Glutamatergic neuron (in vitro differentiated cells): Measurements from ENCODE around the gene RREB1. TPM values are rescaled to one million over a fixed set of nuclear protein-coding genes. Genes with fewer than 3 reads are reported as not detected.
"Not testable (repeated sequence)": the region's sequence is repeated elsewhere in the genome, so short reads cannot be mapped to it uniquely, and the experiment has no call there.

Experiments
- DNase-seq: peaks from one replicate; pipeline ENCODE4 v3.0.0; 2022
- H3K27ac Mint-ChIP-seq: one replicate; pipeline ENCODE4 v1.8.0; 2020; ENCODE audit warnings: mild to moderate bottlenecking, mixed read lengths, inconsistent platforms; ENCODE audit not compliant: unreplicated experiment
- H3K27me3 Mint-ChIP-seq: one replicate; pipeline ENCODE4 v1.8.0; 2020; ENCODE audit warnings: mild to moderate bottlenecking, moderate library complexity, mixed read lengths, inconsistent platforms; ENCODE audit not compliant: unreplicated experiment
- H3K36me3 Mint-ChIP-seq: one replicate; pipeline ENCODE4 v1.8.0; 2020; ENCODE audit warnings: mild to moderate bottlenecking, mixed read lengths, inconsistent platforms; ENCODE audit not compliant: unreplicated experiment
- H3K4me1 Mint-ChIP-seq: one replicate; pipeline ENCODE4 v1.8.0; 2020; ENCODE audit warnings: mild to moderate bottlenecking, low read depth, mixed read lengths, inconsistent platforms; ENCODE audit not compliant: unreplicated experiment
- H3K4me3 Mint-ChIP-seq: one replicate; pipeline ENCODE4 v1.8.0; 2020; ENCODE audit warnings: mild to moderate bottlenecking, mixed read lengths, inconsistent platforms; ENCODE audit not compliant: unreplicated experiment
- H3K9me3 Mint-ChIP-seq: one replicate; pipeline ENCODE4 v1.8.0; 2020; ENCODE audit warnings: mild to moderate bottlenecking, moderate library complexity, mixed read lengths, inconsistent platforms; ENCODE audit not compliant: unreplicated experiment
- total RNA-seq: library from RNA; stranded (reverse); fragmentation: NEBNext Ultra II Directional; extraction: Animal tissue kit (Norgen Biotek cat#: 25700); gene quantifications from one replicate; pipeline ENCODE4 v1.2.1, GENCODE V29; 2021; ENCODE audit not compliant: unreplicated experiment
- TF ChIP-seq, protein P1 (sequence below): fragments of 200-600 bp; sonication (generic); IDR thresholded peaks from one replicate; pipeline ENCODE4 v1.5.0; 2021; ENCODE audit not compliant: partially characterized antibody, unreplicated experiment

The RREB1 gene
- total RNA-seq, 1 donor from 2014 or later, result 3.4 TPM

GRCh38 chr6:7156643-7157278 lies 49.0 kb downstream of the RREB1 start:
- no peak for DNase-seq
- H3K9me3 Mint-ChIP-seq, result no peaks in the 10 kb centered on the region
- peaks cover 11% of the 10 kb centered on the region for H3K4me1 Mint-ChIP-seq
- no peaks in the 10 kb centered on the region for H3K36me3 Mint-ChIP-seq
- no peaks in the 10 kb centered on the region for H3K27me3 Mint-ChIP-seq
- H3K27ac Mint-ChIP-seq, result no peak overlapping the region
- TF ChIP-seq, protein P1, sequence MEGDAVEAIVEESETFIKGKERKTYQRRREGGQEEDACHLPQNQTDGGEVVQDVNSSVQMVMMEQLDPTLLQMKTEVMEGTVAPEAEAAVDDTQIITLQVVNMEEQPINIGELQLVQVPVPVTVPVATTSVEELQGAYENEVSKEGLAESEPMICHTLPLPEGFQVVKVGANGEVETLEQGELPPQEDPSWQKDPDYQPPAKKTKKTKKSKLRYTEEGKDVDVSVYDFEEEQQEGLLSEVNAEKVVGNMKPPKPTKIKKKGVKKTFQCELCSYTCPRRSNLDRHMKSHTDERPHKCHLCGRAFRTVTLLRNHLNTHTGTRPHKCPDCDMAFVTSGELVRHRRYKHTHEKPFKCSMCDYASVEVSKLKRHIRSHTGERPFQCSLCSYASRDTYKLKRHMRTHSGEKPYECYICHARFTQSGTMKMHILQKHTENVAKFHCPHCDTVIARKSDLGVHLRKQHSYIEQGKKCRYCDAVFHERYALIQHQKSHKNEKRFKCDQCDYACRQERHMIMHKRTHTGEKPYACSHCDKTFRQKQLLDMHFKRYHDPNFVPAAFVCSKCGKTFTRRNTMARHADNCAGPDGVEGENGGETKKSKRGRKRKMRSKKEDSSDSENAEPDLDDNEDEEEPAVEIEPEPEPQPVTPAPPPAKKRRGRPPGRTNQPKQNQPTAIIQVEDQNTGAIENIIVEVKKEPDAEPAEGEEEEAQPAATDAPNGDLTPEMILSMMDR, result no peak
- no peak overlapping the region for H3K4me3 Mint-ChIP-seq

- not testable (repeated sequence) for H3K27me3 Mint-ChIP-seq, H3K4me3 Mint-ChIP-seq, DNase-seq, H3K36me3 Mint-ChIP-seq, H3K27ac Mint-ChIP-seq, H3K9me3 Mint-ChIP-seq
- H3K4me1 Mint-ChIP-seq, result peaks cover 14% of the 10 kb centered on the region
These were observed 49.5 kb downstream of the RREB1 start for GRCh38 chr6:7157307-7157706.

GRCh38 chr6:7157752-7158616 lies 50.2 kb downstream of the RREB1 start:
- Mint-ChIP-seq H3K4me1 (peaks cover 14% of the 10 kb centered on the region), H3K4me3 (no peak overlapping the region), H3K36me3 (no peaks in the 10 kb centered on the region), H3K27me3 (no peaks in the 10 kb centered on the region), H3K9me3 (no peaks in the 10 kb centered on the region), H3K27ac (no peak overlapping the region)
- TF ChIP-seq, protein P1, result no peak
- no peak for DNase-seq

DNA sequence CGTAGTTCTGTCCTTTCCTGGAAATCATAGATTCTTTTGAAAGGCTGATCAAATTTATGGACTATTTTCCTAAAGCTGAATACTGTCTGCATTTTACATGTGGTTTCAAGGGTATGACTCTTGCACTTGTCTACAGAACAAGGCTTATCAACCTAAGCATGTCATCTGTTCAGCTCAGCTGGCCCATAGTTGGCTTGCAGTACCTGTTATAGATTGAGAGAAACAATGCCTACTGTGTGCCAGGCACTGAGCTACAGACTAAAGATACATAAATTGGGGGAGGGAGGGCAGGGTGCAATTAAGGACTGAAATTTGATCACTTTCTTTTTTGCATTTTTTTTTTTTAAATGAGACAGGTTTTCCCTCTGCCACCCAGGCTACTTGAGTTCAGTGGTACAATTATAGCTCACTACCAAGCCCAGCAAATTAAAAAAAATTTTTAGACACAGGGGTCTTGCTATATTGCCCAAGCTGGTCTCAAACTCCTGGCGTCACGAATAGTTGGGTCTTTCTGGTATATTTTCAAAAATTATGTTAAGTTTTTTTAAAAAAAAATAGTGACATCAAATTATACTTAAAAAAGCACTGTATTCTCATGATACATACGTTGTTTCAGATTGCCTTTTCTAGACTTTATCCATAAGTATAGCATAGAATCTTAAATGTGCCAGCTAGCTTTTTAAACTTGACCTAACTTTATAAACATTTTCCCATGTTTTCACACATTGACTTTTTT lies 52.2 kb downstream of the RREB1 start:
- TF ChIP-seq, protein P1, result no peak
- Mint-ChIP-seq H3K4me1 (peaks cover 14% of the 10 kb centered on the region), H3K27me3 (no peaks in the 10 kb centered on the region), H3K27ac (no peak overlapping the region), H3K4me3 (no peak overlapping the region), H3K9me3 (no peaks in the 10 kb centered on the region), H3K36me3 (no peaks in the 10 kb centered on the region)
- DNase-seq, result no peak

DNA sequence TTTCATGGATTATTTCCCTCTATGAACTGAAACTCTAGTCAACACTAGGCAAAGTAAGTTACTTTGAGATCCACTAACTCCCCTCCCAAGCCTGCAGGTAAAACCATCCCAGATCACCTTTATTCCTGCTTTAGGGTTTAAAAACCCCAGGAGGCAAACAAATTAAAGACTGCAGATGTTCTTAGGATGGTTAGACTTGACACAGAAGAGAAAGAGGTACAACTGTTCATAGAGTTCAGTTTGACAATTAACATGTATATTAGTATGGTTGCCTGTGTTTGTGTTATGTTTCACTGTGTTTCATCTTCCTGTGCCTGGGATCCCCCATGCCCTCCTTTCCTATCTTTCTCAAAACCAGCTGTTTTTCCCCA lies 53.5 kb downstream of the RREB1 start:
- TF ChIP-seq, protein P1, result no peak
- no peaks in the 10 kb centered on the region for H3K27me3 Mint-ChIP-seq
- H3K36me3 Mint-ChIP-seq, result no peaks in the 10 kb centered on the region
- H3K27ac Mint-ChIP-seq, result no peak overlapping the region
- no peak overlapping the region for H3K4me3 Mint-ChIP-seq
- H3K9me3 Mint-ChIP-seq, result peaks cover 3% of the 10 kb centered on the region
- peaks cover 20% of the 10 kb centered on the region for H3K4me1 Mint-ChIP-seq
- DNase-seq, result no peak
